AG04449 (cell line): ENCODE measurements around the gene CA6.

Experiments
- CTCF ChIA-PET: fragments of 350-600 bp; formaldehyde crosslinking; extraction: SDS; loops from one replicate; lab custom pipeline; 2021; ENCODE audit warnings: antibody characterized with exemption; lab: Yijun Ruan, JAX
- POLR2A ChIA-PET: fragments of 400-600, 350-600 bp; formaldehyde crosslinking; extraction: SDS; loops from one replicate; lab custom pipeline; 2020; ENCODE audit warnings: antibody characterized with exemption, inconsistent platforms; lab: Yijun Ruan, JAX
- DNase-seq: peaks from one replicate; pipeline ENCODE4 v3.0.0-alpha.2; 2010; ENCODE audit warnings: low read depth, low spot score
- H3K4me3 ChIP-seq: 2 replicates; pipeline ENCODE4 v1.5.1; 2011; ENCODE audit warnings: low read depth, mild to moderate bottlenecking, control low read depth, low read length
- TF ChIP-seq, protein P1 (sequence below): IDR thresholded peaks from one replicate; pipeline ENCODE4 v1.5.1; 2011; ENCODE audit warnings: mild to moderate bottlenecking, moderate library complexity, low read length, control low read depth, inconsistent platforms; ENCODE audit not compliant: insufficient read depth; ENCODE audit errors: missing control alignments

Gene CA6

DNA sequence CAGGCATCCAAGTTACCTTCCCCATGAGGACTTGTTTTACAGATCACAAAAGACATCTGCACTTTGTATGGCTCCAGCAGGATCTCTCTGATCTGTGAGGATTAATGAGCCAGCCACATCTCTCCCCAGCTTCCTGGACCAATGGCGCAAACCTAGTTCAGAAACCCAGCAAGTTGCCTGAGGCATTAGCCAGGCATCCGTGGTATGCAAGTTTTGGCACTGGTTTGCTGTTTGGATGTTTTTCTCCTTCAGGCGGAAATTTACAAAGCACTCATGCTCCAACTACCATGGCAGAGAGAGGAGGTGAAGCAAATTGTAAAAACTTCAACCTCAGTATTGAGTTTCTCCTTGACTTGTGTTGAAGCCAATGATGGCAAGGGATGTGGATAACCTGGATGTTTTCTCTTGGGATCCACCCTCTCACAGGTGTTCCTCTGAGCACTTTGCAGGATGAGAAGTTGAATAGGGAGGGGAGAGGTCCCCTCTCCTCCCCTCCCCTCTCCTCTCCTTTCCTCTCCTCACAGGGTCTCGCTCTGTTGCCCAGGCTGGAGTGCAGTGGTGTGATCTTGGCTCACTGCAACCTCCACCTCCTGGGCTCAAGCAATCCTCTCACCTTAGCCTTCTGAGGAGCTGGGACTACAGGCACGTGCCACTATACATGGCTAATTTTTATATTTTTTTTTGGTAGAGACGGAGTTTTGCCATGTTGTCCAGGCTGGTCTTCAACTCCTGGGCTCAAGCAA is 41.6 kb upstream of the CA6 start:
- CTCF ChIA-PET = interaction anchor here (0.6 to 3.2 kb wide), 7 partner anchors 11 to 101 kb away, joined by 3 to 13 read pairs (median 4); no protein-coding TSS in a partner anchor
- no peak overlapping the region for H3K4me3 ChIP-seq
- POLR2A ChIA-PET = interaction anchor here (1.7 kb wide), 1 partner anchor 26 kb away, joined by 4 read pairs; the partner anchor contains the start of gene ENO1
- DNase-seq = peak; percentile 92
- TF ChIP-seq, protein P1, sequence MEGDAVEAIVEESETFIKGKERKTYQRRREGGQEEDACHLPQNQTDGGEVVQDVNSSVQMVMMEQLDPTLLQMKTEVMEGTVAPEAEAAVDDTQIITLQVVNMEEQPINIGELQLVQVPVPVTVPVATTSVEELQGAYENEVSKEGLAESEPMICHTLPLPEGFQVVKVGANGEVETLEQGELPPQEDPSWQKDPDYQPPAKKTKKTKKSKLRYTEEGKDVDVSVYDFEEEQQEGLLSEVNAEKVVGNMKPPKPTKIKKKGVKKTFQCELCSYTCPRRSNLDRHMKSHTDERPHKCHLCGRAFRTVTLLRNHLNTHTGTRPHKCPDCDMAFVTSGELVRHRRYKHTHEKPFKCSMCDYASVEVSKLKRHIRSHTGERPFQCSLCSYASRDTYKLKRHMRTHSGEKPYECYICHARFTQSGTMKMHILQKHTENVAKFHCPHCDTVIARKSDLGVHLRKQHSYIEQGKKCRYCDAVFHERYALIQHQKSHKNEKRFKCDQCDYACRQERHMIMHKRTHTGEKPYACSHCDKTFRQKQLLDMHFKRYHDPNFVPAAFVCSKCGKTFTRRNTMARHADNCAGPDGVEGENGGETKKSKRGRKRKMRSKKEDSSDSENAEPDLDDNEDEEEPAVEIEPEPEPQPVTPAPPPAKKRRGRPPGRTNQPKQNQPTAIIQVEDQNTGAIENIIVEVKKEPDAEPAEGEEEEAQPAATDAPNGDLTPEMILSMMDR = no peak

DNA sequence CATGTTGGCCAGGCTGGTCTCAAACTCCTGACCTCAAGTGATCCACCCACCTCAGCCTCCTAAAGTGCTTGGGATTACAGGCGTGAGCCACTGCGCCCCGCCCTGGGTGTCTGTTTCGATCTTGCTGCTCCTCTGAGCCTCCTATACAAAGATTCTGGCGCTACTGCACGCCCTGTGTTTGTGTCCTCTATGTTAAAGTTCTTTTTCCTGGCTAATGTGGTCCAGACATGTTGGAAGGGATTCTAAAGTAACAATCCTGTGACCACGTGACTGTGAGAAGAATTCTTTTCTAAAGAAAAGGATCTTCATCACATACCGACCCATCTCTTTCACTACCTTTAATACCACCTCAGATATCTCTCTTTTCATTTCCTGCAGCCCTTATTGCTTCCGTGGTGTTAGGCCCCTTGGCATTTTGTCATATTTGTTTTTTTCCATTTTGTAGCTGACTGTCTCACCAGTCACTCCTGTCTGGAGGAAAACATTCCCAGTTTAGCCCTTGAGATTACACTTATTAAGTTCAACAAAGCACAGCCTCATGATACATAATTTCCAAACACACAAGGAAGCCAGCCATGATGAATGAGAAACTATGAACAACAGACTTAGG is 40.0 kb upstream of the CA6 start:
- no peak overlapping the region for H3K4me3 ChIP-seq
- ChIA-PET CTCF (interaction anchor here (0.7 to 1.2 kb wide), 5 partner anchors 9 to 99 kb away, joined by 3 to 6 read pairs (median 3); no protein-coding TSS in a partner anchor), POLR2A (interaction anchor here (0.6 to 1.0 kb wide), 3 partner anchors 23 to 27 kb away, joined by 3 to 5 read pairs (median 3); partner anchors contain the start of gene ENO1)
- no peak for DNase-seq
- TF ChIP-seq, protein P1 = no peak

DNA sequence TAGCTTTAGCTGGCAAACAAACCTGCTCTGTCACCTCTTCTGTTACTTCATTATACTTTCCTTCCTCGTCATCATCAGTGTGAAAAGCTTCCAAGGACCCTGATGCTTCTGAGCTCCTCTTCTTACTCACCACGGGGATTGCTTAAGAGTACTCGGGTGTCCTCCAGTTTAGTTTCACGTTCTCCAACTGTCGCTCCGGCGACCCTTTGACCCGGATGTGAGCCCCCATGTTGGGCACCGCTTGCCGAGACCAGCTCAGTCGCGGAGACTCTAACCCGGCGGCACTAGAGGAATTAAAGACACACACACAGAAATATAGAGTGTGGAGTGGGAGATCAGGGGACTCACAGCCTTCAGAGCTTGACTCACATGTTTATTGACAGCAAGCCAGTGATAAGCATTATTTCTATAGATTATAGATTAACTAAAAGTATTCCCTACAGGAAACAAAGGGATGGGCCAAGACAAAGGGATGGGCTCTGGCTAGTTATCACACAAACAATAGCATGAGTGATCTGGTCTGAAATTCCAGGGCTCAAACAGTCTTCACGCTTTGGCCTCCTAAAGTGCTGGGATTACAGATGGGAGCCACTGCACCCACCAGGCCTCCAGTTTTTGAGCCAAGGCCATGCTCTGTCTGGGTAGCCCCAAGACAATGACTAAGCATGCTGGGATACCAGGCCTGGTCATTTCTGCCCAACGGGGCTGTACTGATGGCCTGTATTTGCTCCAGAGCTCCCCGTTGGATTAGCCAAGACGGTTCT is 37.1 kb upstream of the CA6 start:
- ChIA-PET POLR2A (no interaction called here), CTCF (interaction anchor here (1.2 to 2.4 kb wide), 5 partner anchors 9 to 96 kb away, joined by 3 to 21 read pairs (median 6); no protein-coding TSS in a partner anchor)

DNA sequence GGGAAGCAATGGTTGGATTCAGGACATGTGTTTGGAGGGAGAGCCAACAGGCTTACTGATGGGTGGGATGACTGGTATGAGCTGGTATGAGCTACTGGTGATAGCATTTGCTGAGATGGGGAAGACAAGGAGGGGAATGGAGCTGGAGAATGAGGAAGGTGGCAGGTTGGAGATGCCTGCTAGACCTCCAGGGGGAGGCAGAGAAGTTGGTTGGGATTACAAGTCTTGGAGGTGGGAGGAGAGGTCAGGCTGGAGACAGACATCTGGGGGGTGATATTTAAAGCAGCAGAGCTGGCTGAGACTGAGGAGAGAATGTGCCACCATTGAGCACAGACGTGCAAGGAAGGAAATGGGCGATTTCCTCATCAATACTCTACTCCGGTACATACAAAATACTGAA is 35.3 kb upstream of the CA6 start:
- TF ChIP-seq, protein P1 = no peak
- CTCF ChIA-PET = interaction anchor here (1.2 to 2.4 kb wide), 4 partner anchors 79 to 192 kb away, joined by 3 to 13 read pairs (median 3); no protein-coding TSS in a partner anchor
- no peak overlapping the region for H3K4me3 ChIP-seq
- POLR2A ChIA-PET = no interaction called here
- DNase-seq = no peak

More for the DNA sequence above, 37.1 kb upstream of the CA6 start:
- no peak for DNase-seq
- TF ChIP-seq, protein P1 = no peak
- no peak overlapping the region for H3K4me3 ChIP-seq

DNA sequence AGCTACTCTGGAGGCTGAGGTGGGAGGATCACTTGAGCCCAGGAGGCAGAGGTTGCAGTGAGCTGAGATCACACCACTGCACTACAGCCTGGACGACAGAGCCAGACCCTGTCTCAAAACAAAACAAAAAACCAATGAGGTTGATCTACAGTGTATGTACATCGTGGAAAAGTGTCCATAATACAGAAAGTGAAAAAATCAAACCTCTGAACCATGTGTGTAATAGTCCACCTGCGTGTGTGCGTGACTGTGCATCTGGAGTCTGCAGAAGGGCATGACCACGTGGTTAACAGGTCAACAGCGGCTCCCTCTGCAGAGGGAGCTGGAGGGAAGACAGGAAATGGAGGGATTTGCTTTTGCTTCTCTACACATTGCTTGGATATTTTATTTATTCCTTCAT is 34.8 kb upstream of the CA6 start:
- POLR2A ChIA-PET = interaction anchor here (0.7 to 0.8 kb wide), 2 partner anchors 11 to 33 kb away, joined by 3 read pairs; partner anchors contain the start of gene ENO1
- DNase-seq = no peak
- no peak overlapping the region for H3K4me3 ChIP-seq
- CTCF ChIA-PET = interaction anchor here (0.6 to 2.4 kb wide), 5 partner anchors 8 to 191 kb away, joined by 3 to 13 read pairs (median 3); no protein-coding TSS in a partner anchor
- TF ChIP-seq, protein P1 = no peak
